Smooth muscle cell (in vitro differentiated cells): ENCODE data around the gene RGS9BP. TPM values are rescaled to one million over a fixed set of nuclear protein-coding genes. Genes with fewer than 3 reads are reported as not detected.

Experiments
- DNase-seq: peaks from one replicate; lab custom pipeline; 2025; ENCODE audit not compliant: unreplicated experiment; lab: John Stamatoyannopoulos, UW
- H2AFZ ChIP-seq: fragments of 200-600 bp; sonication (generic); 2 replicates; pipeline ENCODE4 v1.6.0; 2016; ENCODE audit warnings: antibody characterized with exemption, low read depth, mild to moderate bottlenecking
- H3F3A ChIP-seq: fragments of 200-600 bp; sonication (generic); 2 replicates; pipeline ENCODE4 v1.6.0; 2017; ENCODE audit warnings: antibody characterized with exemption, low read depth
- H3K27ac ChIP-seq: fragments of 200-600 bp; sonication (generic); 2 replicates; pipeline ENCODE4 v1.5.1; 2016; ENCODE audit warnings: low read depth, mild to moderate bottlenecking
- H3K27me3 ChIP-seq: fragments of 200-600 bp; sonication (generic); 2 replicates; pipeline ENCODE4 v1.6.1; 2016; ENCODE audit warnings: low read depth, mild to moderate bottlenecking
- H3K36me3 ChIP-seq: fragments of 200-600 bp; sonication (generic); 2 replicates; pipeline ENCODE4 v1.5.1; 2016; ENCODE audit warnings: low read depth
- H3K4me1 ChIP-seq: fragments of 200-600 bp; sonication (generic); 2 replicates; pipeline ENCODE4 v1.5.1; 2016; ENCODE audit warnings: low read depth
- H3K4me2 ChIP-seq: fragments of 200-600 bp; sonication (generic); 2 replicates; pipeline ENCODE4 v1.6.0; 2016; ENCODE audit warnings: mild to moderate bottlenecking
- H3K4me3 ChIP-seq: fragments of 200-600 bp; sonication (generic); 2 replicates; pipeline ENCODE4 v1.5.1; 2016; ENCODE audit warnings: mild to moderate bottlenecking
- H3K79me2 ChIP-seq: fragments of 200-600 bp; sonication (generic); 2 replicates; pipeline ENCODE4 v1.6.0; 2016; ENCODE audit warnings: low read depth, mild to moderate bottlenecking
- H3K9ac ChIP-seq: fragments of 200-600 bp; sonication (generic); 2 replicates; pipeline ENCODE4 v1.6.0; 2016; ENCODE audit warnings: low read depth
- H3K9me3 ChIP-seq: fragments of 200-600 bp; sonication (generic); replicated peaks from 2 replicates; pipeline ENCODE4 v1.5.1; 2016; ENCODE audit warnings: low read depth
- H4K20me1 ChIP-seq: fragments of 200-600 bp; sonication (generic); 2 replicates; pipeline ENCODE4 v1.6.0; 2016; ENCODE audit warnings: low read depth
- CTCF ChIP-seq: fragments of 200-600 bp; sonication (generic); IDR thresholded peaks from 2 replicates; pipeline ENCODE4 v1.5.1; 2017; ENCODE audit warnings: borderline replicate concordance, mild to moderate bottlenecking, antibody characterized with exemption; ENCODE audit not compliant: insufficient read depth, poor library complexity, severe bottlenecking
- WGBS: methylation state at CpG from one replicate; pipeline ENCODE4 v1.1.7; 2016; ENCODE audit warnings: low lambda C conversion rate; 5-methylcytosine and 5-hydroxymethylcytosine counted together
- polyA plus RNA-seq: library from polyadenylated mRNA; unstranded; fragments of >200 nt; fragmentation: Nextera tagmentation; extraction: Ambion mirVana; gene quantifications from 2 replicates; pipeline ENCODE4 v1.2.1, GENCODE V29; 2016
- total RNA-seq: library from RNA; depleted of rRNA; stranded (reverse); fragments of >200 nt; gene quantifications from 2 replicates; pipeline ENCODE4 v1.2.3, GENCODE V29; 2014

The RGS9BP gene
- total and polyA plus RNA-seq, 2 experiments from 2014 or later = not detected

GRCh38 chr19:32631381-32631780 is 44.3 kb upstream of the RGS9BP start:
- Histone ChIP-seq H3K27me3 (no peaks in the 10 kb centered on the region), H2AFZ (no peak overlapping the region), H3K36me3 (no peaks in the 10 kb centered on the region), H3K9ac (no peak overlapping the region), H3K9me3 (no peaks in the 10 kb centered on the region), H3F3A (no peaks in the 10 kb centered on the region), H3K4me2 (no peak overlapping the region), H3K79me2 (no peaks in the 10 kb centered on the region), H3K4me3 (no peak overlapping the region), H3K27ac (no peak overlapping the region), H4K20me1 (no peaks in the 10 kb centered on the region), H3K4me1 (no peaks in the 10 kb centered on the region)
- DNase-seq = no peak
- WGBS = 96% methylated on average over 15 of the region's 15 CpGs
- TF ChIP-seq CTCF = no peak

- WGBS = 93% methylated on average over 14 of the region's 14 CpGs
- no peaks in the 10 kb centered on the region for H3K9me3 ChIP-seq
- DNase-seq = no peak
- H3K36me3 ChIP-seq = no peaks in the 10 kb centered on the region
- H3F3A ChIP-seq = no peaks in the 10 kb centered on the region
- no peaks in the 10 kb centered on the region for H3K27me3 ChIP-seq
- no peaks in the 10 kb centered on the region for H4K20me1 ChIP-seq
- H3K4me2 ChIP-seq = no peak overlapping the region
- no peaks in the 10 kb centered on the region for H3K4me1 ChIP-seq
- no peak overlapping the region for H3K27ac ChIP-seq
- no peak overlapping the region for H2AFZ ChIP-seq
- H3K79me2 ChIP-seq = no peaks in the 10 kb centered on the region
- no peak overlapping the region for H3K9ac ChIP-seq
- TF ChIP-seq CTCF = no peak
- no peak overlapping the region for H3K4me3 ChIP-seq
Observed at GRCh38 chr19:32637480-32637879, 38.2 kb upstream of the RGS9BP start.

DNA sequence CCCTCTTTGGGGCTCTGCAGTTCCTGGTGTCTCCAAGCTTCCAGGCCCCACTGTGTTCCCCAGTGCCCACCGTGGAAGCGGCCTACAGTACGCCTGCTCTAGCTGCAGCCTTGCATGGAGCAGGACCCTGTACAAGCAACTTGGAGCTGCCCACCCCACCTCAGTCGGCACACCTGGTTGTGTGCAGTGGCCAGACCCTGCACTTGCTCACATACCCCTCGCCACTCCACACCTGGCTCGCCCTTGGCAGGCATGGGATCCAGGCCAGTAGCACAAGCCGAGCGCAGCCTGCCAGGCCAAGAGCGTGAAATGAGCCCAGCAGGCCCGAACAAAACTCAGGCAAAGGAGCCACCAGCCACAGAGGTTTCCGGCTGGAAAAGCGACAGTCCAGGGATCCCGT is 37.0 kb upstream of the RGS9BP start:
- H3K9ac ChIP-seq = no peak overlapping the region
- H3K27me3 ChIP-seq = no peaks in the 10 kb centered on the region
- no peaks in the 10 kb centered on the region for H3K36me3 ChIP-seq
- DNase-seq = no peak
- no peak overlapping the region for H2AFZ ChIP-seq
- no peak overlapping the region for H3K27ac ChIP-seq
- H3K9me3 ChIP-seq = no peaks in the 10 kb centered on the region
- TF ChIP-seq CTCF = no peak
- H3K4me1 ChIP-seq = no peaks in the 10 kb centered on the region
- H3K4me3 ChIP-seq = no peak overlapping the region
- H3K4me2 ChIP-seq = no peak overlapping the region
- no peaks in the 10 kb centered on the region for H3F3A ChIP-seq
- H4K20me1 ChIP-seq = no peaks in the 10 kb centered on the region
- no peaks in the 10 kb centered on the region for H3K79me2 ChIP-seq
- 97% methylated on average over 13 of the region's 13 CpGs for WGBS

- no peaks in the 10 kb centered on the region for H3K9me3 ChIP-seq
- no peaks in the 10 kb centered on the region for H3K4me1 ChIP-seq
- no peak for TF ChIP-seq CTCF
- H3K4me2 ChIP-seq = no peak overlapping the region
- H3K9ac ChIP-seq = no peak overlapping the region
- H3F3A ChIP-seq = no peaks in the 10 kb centered on the region
- H3K27ac ChIP-seq = no peak overlapping the region
- no peaks in the 10 kb centered on the region for H3K27me3 ChIP-seq
- no peaks in the 10 kb centered on the region for H3K79me2 ChIP-seq
- DNase-seq = no peak
- H4K20me1 ChIP-seq = no peaks in the 10 kb centered on the region
- 100% methylated on average over 11 of the region's 12 CpGs for WGBS
- H2AFZ ChIP-seq = no peak overlapping the region
- no peak overlapping the region for H3K4me3 ChIP-seq
- H3K36me3 ChIP-seq = no peaks in the 10 kb centered on the region
Observed at GRCh38 chr19:32642771-32643170, 32.9 kb upstream of the RGS9BP start.
